ENCODE results near the gene DEPDC5.

- TF ChIP-seq POLR2AphosphoS5 (IDR thresholded peaks at IDR 0.05) (no peak), POLR2A (IDR thresholded peaks at IDR 0.05) (no peak), EP300 (IDR thresholded peaks at IDR 0.05; ENCODE audit: low read depth) (no peak)
These were observed 100.1 kb downstream of the DEPDC5 start for GRCh38 chr22:31853736-31854495.

All from transverse colon (tissue), 3 donors.